MM.1S (cell line): ENCODE results near the gene HSD17B11.

Experiments used
- CTCF ChIP-seq: fragments of 300-600 bp; sonication (generic); IDR thresholded peaks from 2 replicates; pipeline ENCODE4 v1.5.1; 2016; ENCODE audit warnings: antibody characterized with exemption, low read length, mixed read lengths
- EZH2 ChIP-seq: fragments of 300-600 bp; sonication (generic); optimal IDR thresholded peaks from 2 replicates; pipeline ENCODE3; 2017; ENCODE audit warnings: low read depth, mild to moderate bottlenecking, antibody characterized with exemption, low read length, mixed read lengths
- EZH2phosphoT487 ChIP-seq: fragments of 300-600 bp; sonication (generic); IDR thresholded peaks from 2 replicates; pipeline ENCODE4 v1.6.1; 2018; ENCODE audit warnings: antibody characterized with exemption, low read length

DNA sequence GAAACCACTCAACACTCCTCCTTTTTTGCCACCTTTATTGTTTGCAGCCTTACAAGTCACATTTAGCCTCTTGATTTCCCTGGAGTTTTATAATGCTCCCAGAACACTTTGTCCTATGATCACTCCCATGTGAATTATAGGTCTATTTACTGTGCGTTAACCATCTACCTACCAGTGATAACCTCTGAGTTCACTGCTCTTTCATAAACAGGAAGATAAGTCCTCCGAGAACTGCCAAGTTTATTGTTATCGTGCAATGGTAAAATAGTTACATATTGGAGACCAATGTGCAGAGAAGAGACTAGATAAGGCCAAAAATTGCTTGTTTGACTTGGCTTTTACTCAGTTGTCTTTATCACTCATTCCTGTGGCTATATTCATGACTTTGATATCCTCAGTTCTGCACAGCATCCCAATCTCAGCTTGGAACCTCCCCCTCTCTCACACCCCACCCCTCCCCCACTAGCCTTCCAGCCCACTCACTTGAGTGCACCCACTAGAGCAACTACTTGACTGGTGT, 18.5 kb upstream of the HSD17B11 start:
- TF ChIP-seq EZH2, result no peak
- no peak for TF ChIP-seq CTCF
- TF ChIP-seq EZH2phosphoT487, result no peak
